ENCODE data around the gene DNAJB13.

The DNAJB13 gene

GRCh38 chr11:73991471-73992006, 40.7 kb downstream of the DNAJB13 start:
- intact Hi-C loops (cut with DNase I) = no loop called here
- peak in 1 of 42 donors; percentile 7 for DNase-seq

GRCh38 chr11:73995247-73995646, 44.4 kb downstream of the DNAJB13 start:
- intact Hi-C loops (cut with DNase I) = no loop called here
- no peak for DNase-seq

GRCh38 chr11:73995731-73996130, 44.9 kb downstream of the DNAJB13 start:
- DNase-seq = no peak
- intact Hi-C loops (cut with DNase I) = no loop called here

GRCh38 chr11:73996161-73996747, 45.4 kb downstream of the DNAJB13 start:
- intact Hi-C loops (cut with DNase I) = no loop called here
- DNase-seq = no peak

GRCh38 chr11:73997120-73997770, 46.4 kb downstream of the DNAJB13 start:
- peak in 1 of 42 donors; percentile 11 for DNase-seq
- intact Hi-C loops (cut with DNase I) = no loop called here

GRCh38 chr11:73998846-73999575, 48.2 kb downstream of the DNAJB13 start:
- peak in 2 of 42 donors; percentile 21 to 35 for DNase-seq
- intact Hi-C loops (cut with DNase I) = no loop called here

GRCh38 chr11:73999581-74000306, 48.9 kb downstream of the DNAJB13 start:
- peak in 29 of 42 donors; percentile 17 to 88 (median 58) for DNase-seq

GRCh38 chr11:74000307-74001133, 49.7 kb downstream of the DNAJB13 start:
- DNase-seq = peak in 13 of 42 donors; percentile 30 to 73 (median 58)
- intact Hi-C loops (cut with DNase I) = no loop called here

More at GRCh38 chr11:73999581-74000306, 48.9 kb downstream of the DNAJB13 start:
- intact Hi-C loops (cut with DNase I) = no loop called here

GRCh38 chr11:74001822-74002286, 51.0 kb downstream of the DNAJB13 start:
- intact Hi-C loops (cut with DNase I) = no loop called here
- peak in 1 of 42 donors; percentile 34 for DNase-seq

- intact Hi-C loops (cut with DNase I) = no loop called here
- peak in 1 of 42 donors; percentile 12 for DNase-seq
Measured at GRCh38 chr11:74002832-74003231, 52.0 kb downstream of the DNAJB13 start.

GRCh38 chr11:74004046-74004695, 53.3 kb downstream of the DNAJB13 start:
- intact Hi-C loops (cut with DNase I) = no loop called here
- peak in 1 of 42 donors; percentile 26 for DNase-seq

- DNase-seq = peak in 1 of 42 donors; percentile 39
- intact Hi-C loops (cut with DNase I) = no loop called here
Measured at GRCh38 chr11:74004759-74005615, 54.2 kb downstream of the DNAJB13 start.

GRCh38 chr11:74005721-74006517, 55.1 kb downstream of the DNAJB13 start:
- intact Hi-C loops (cut with DNase I) = no loop called here

GRCh38 chr11:74006743-74007304, 56.0 kb downstream of the DNAJB13 start:
- DNase-seq = peak in 1 of 42 donors; percentile 16
- intact Hi-C loops (cut with DNase I) = no loop called here

More at GRCh38 chr11:74005721-74006517, 55.1 kb downstream of the DNAJB13 start:
- DNase-seq = peak in 2 of 42 donors; percentile 6 to 38

- intact Hi-C loops (cut with DNase I) = no loop called here
- DNase-seq = peak in 1 of 42 donors; percentile 16
Measured at GRCh38 chr11:74007691-74008372, 57.0 kb downstream of the DNAJB13 start.

All from head of caudate nucleus (tissue), 42 donors.